IgD-negative memory B cell (primary cell): ENCODE data around the gene DDX31. TPM values are rescaled to one million over a fixed set of nuclear protein-coding genes. Genes with fewer than 3 reads are reported as not detected.

Source experiments
- H3K27ac Mint-ChIP-seq, 3 donors: one replicate each; pipeline ENCODE4 v1.8.0; 2020 to 2022; ENCODE audit warnings: mild to moderate bottlenecking in 3 of 3, mixed read lengths in 3 of 3, moderate library complexity in 1 of 3
- H3K27me3 Mint-ChIP-seq: one replicate; pipeline ENCODE4 v1.8.0; 2021; ENCODE audit warnings: mixed read lengths
- H3K36me3 Mint-ChIP-seq: one replicate; pipeline ENCODE4 v1.8.0; 2020; ENCODE audit warnings: mild to moderate bottlenecking, mixed read lengths
- H3K4me1 Mint-ChIP-seq, 3 donors: one replicate each; pipeline ENCODE4 v1.8.0; 2020 to 2022; ENCODE audit warnings: mixed read lengths in 3 of 3, mild to moderate bottlenecking in 1 of 3
- H3K4me3 Mint-ChIP-seq, 4 donors: one replicate each; pipeline ENCODE4 v1.8.0; 2020 to 2022; ENCODE audit warnings: mild to moderate bottlenecking in 4 of 4, mixed read lengths in 4 of 4, moderate library complexity in 3 of 4
- H3K9me3 Mint-ChIP-seq, 3 donors: one replicate each; pipeline ENCODE4 v1.8.0; 2020 to 2021; ENCODE audit warnings: mixed read lengths in 3 of 3, mild to moderate bottlenecking in 1 of 3
- polyA plus RNA-seq: library from polyadenylated mRNA; unstranded; fragments of 300-500 nt; fragmentation: Illumina TruSeq; gene quantifications from one replicate; pipeline ENCODE4 v1.2.3, GENCODE V29; 2021

DDX31 gene
- polyA plus RNA-seq, 1 donor from 2014 or later: 7.6 TPM

- H3K27me3 Mint-ChIP-seq: peaks cover 2% of the 10 kb centered on the region
- peak overlapping the region in 1 of 3 donors; percentile 10 for H3K27ac Mint-ChIP-seq
- no peaks in the 10 kb centered on the region for H3K4me1 Mint-ChIP-seq
- H3K36me3 Mint-ChIP-seq: peaks cover 13% of the 10 kb centered on the region
- H3K4me3 Mint-ChIP-seq: no peak overlapping the region
- peaks cover 3 to 29% (median 19%) of the 10 kb centered on the region in 3 donors for H3K9me3 Mint-ChIP-seq
These were observed 24.4 kb upstream of the DDX31 start for GRCh38 chr9:132694144-132694543.

GRCh38 chr9:132690696-132691095 lies 20.9 kb upstream of the DDX31 start:
- peaks cover 0 to 2% (median 0%) of the 10 kb centered on the region in 3 donors for H3K9me3 Mint-ChIP-seq
- H3K27ac Mint-ChIP-seq: no peak overlapping the region
- peaks cover 14% of the 10 kb centered on the region for H3K36me3 Mint-ChIP-seq
- no peaks in the 10 kb centered on the region for H3K4me1 Mint-ChIP-seq
- H3K4me3 Mint-ChIP-seq: no peak overlapping the region
- H3K27me3 Mint-ChIP-seq: no peaks in the 10 kb centered on the region

GRCh38 chr9:132683873-132684272 lies 14.1 kb upstream of the DDX31 start:
- H3K27ac Mint-ChIP-seq: no peak overlapping the region
- no peaks in the 10 kb centered on the region for H3K27me3 Mint-ChIP-seq
- H3K4me1 Mint-ChIP-seq: peaks cover 0 to 5% (median 5%) of the 10 kb centered on the region in 3 donors
- H3K36me3 Mint-ChIP-seq: peaks cover 10% of the 10 kb centered on the region
- H3K9me3 Mint-ChIP-seq: no peaks in the 10 kb centered on the region
- no peak overlapping the region for H3K4me3 Mint-ChIP-seq

- Mint-ChIP-seq H3K9me3 (no peaks in the 10 kb centered on the region), H3K4me3 (no peak overlapping the region), H3K27ac (no peak overlapping the region), H3K4me1 (peaks cover 3 to 5% (median 5%) of the 10 kb centered on the region in 3 donors), H3K36me3 (peaks cover 7% of the 10 kb centered on the region), H3K27me3 (no peaks in the 10 kb centered on the region)
These were observed 11.8 kb upstream of the DDX31 start for GRCh38 chr9:132681561-132681960.

GRCh38 chr9:132679946-132680625 lies 10.3 kb upstream of the DDX31 start:
- H3K9me3 Mint-ChIP-seq: no peaks in the 10 kb centered on the region
- no peak overlapping the region for H3K4me3 Mint-ChIP-seq
- no peaks in the 10 kb centered on the region for H3K27me3 Mint-ChIP-seq
- H3K4me1 Mint-ChIP-seq: peaks cover 5 to 8% (median 5%) of the 10 kb centered on the region in 3 donors
- H3K27ac Mint-ChIP-seq: no peak overlapping the region
- H3K36me3 Mint-ChIP-seq: peaks cover 7% of the 10 kb centered on the region

GRCh38 chr9:132677976-132678375 lies 8.2 kb upstream of the DDX31 start:
- Mint-ChIP-seq H3K4me3 (no peak overlapping the region), H3K4me1 (peaks cover 13 to 25% (median 14%) of the 10 kb centered on the region in 3 donors), H3K9me3 (no peaks in the 10 kb centered on the region), H3K27me3 (no peaks in the 10 kb centered on the region), H3K27ac (no peak overlapping the region), H3K36me3 (peaks cover 4% of the 10 kb centered on the region)

- H3K4me1 Mint-ChIP-seq: peaks cover 28 to 38% (median 29%) of the 10 kb centered on the region in 3 donors
- no peaks in the 10 kb centered on the region for H3K27me3 Mint-ChIP-seq
- H3K36me3 Mint-ChIP-seq: peaks cover 4% of the 10 kb centered on the region
- peak overlapping the region in 1 of 4 donors; percentile 25 for H3K4me3 Mint-ChIP-seq
- peak overlapping the region in 1 of 3 donors; percentile 63 for H3K27ac Mint-ChIP-seq
- H3K9me3 Mint-ChIP-seq: no peaks in the 10 kb centered on the region
These were observed 4.7 kb upstream of the DDX31 start for GRCh38 chr9:132674485-132674884.

GRCh38 chr9:132673355-132673754 lies 3.6 kb upstream of the DDX31 start:
- H3K4me3 Mint-ChIP-seq: peak overlapping the region in 2 of 4 donors; percentile 0 to 76
- no peaks in the 10 kb centered on the region for H3K27me3 Mint-ChIP-seq
- peaks cover 30 to 41% (median 31%) of the 10 kb centered on the region in 3 donors for H3K4me1 Mint-ChIP-seq
- H3K27ac Mint-ChIP-seq: peak overlapping the region in 1 of 3 donors; percentile 86
- no peaks in the 10 kb centered on the region for H3K9me3 Mint-ChIP-seq
- H3K36me3 Mint-ChIP-seq: no peaks in the 10 kb centered on the region

- H3K36me3 Mint-ChIP-seq: no peaks in the 10 kb centered on the region
- H3K9me3 Mint-ChIP-seq: no peaks in the 10 kb centered on the region
- H3K4me3 Mint-ChIP-seq: peak overlapping the region in 2 of 4 donors; percentile 92 to 97
- peak overlapping the region; percentile 16 to 98 (median 42) for H3K27ac Mint-ChIP-seq
- H3K27me3 Mint-ChIP-seq: no peaks in the 10 kb centered on the region
- peaks cover 33 to 51% (median 36%) of the 10 kb centered on the region in 3 donors for H3K4me1 Mint-ChIP-seq
These were observed 2.6 kb upstream of the DDX31 start for GRCh38 chr9:132672413-132672690.

- H3K27me3 Mint-ChIP-seq: no peaks in the 10 kb centered on the region
- peaks cover 33 to 51% (median 34%) of the 10 kb centered on the region in 3 donors for H3K4me1 Mint-ChIP-seq
- H3K9me3 Mint-ChIP-seq: no peaks in the 10 kb centered on the region
- no peaks in the 10 kb centered on the region for H3K36me3 Mint-ChIP-seq
- peak overlapping the region; percentile 89 to 97 (median 94) for H3K4me3 Mint-ChIP-seq
- peak overlapping the region; percentile 97 to 98 (median 98) for H3K27ac Mint-ChIP-seq
These were observed 2.0 kb upstream of the DDX31 start for GRCh38 chr9:132671620-132672412.

- Mint-ChIP-seq H3K4me1 (peaks cover 33 to 51% (median 34%) of the 10 kb centered on the region in 3 donors), H3K4me3 (peak within 1 kb of the TSS; percentile 89 to 97 (median 94)), H3K27ac (peak within 1 kb of the TSS; percentile 97 to 98 (median 98)), H3K27me3 (no peaks in the 10 kb centered on the region), H3K9me3 (no peaks in the 10 kb centered on the region), H3K36me3 (no peaks in the 10 kb centered on the region)
These were observed 941 bp upstream of the DDX31 start, which contains the start of gene GTF3C4 for GRCh38 chr9:132670457-132671391. TSS of gene GTF3C4 (plus strand) at chr9:132670464. CDS start at chr9:132670599, 135 bp downstream.

GRCh38 chr9:132669319-132669697 lies 475 bp downstream of the DDX31 start:
- H3K27ac Mint-ChIP-seq: peak overlapping the region; percentile 93 to 98 (median 95)

GRCh38 chr9:132663851-132664250 lies 5.9 kb downstream of the DDX31 start:
- H3K9me3 Mint-ChIP-seq: no peaks in the 10 kb centered on the region
- no peak overlapping the region for H3K27ac Mint-ChIP-seq
- no peaks in the 10 kb centered on the region for H3K36me3 Mint-ChIP-seq
- H3K4me3 Mint-ChIP-seq: no peak overlapping the region
- H3K27me3 Mint-ChIP-seq: no peaks in the 10 kb centered on the region
- H3K4me1 Mint-ChIP-seq: peaks cover 7 to 10% (median 8%) of the 10 kb centered on the region in 3 donors

More at GRCh38 chr9:132669319-132669697, 475 bp downstream of the DDX31 start:
- H3K9me3 Mint-ChIP-seq: no peaks in the 10 kb centered on the region
- H3K4me1 Mint-ChIP-seq: peaks cover 29 to 44% (median 30%) of the 10 kb centered on the region in 3 donors
- no peaks in the 10 kb centered on the region for H3K36me3 Mint-ChIP-seq
- peak overlapping the region; percentile 89 to 97 (median 94) for H3K4me3 Mint-ChIP-seq
- no peaks in the 10 kb centered on the region for H3K27me3 Mint-ChIP-seq

- H3K36me3 Mint-ChIP-seq: no peaks in the 10 kb centered on the region
- H3K4me1 Mint-ChIP-seq: peaks cover 5 to 8% (median 6%) of the 10 kb centered on the region in 3 donors
- H3K27ac Mint-ChIP-seq: no peak overlapping the region
- H3K27me3 Mint-ChIP-seq: no peaks in the 10 kb centered on the region
- no peaks in the 10 kb centered on the region for H3K9me3 Mint-ChIP-seq
- H3K4me3 Mint-ChIP-seq: no peak overlapping the region
These were observed 6.7 kb downstream of the DDX31 start for GRCh38 chr9:132663117-132663516.
